Effector memory CD4-positive, alpha-beta T cell (primary cell): ENCODE data around the gene GPC6.

Source experiments
- DNase-seq, 3 donors: peaks; one replicate each; pipeline ENCODE4 v3.0.0-alpha.2; 2020
- H3K27ac ChIP-seq: 2 replicates; pipeline ENCODE4 v1.7.0; 2013; ENCODE audit warnings: mild to moderate bottlenecking, low read length, moderate library complexity; ENCODE audit not compliant: insufficient read depth, poor library complexity, severe bottlenecking
- H3K27me3 ChIP-seq: replicated peaks from 2 replicates; pipeline ENCODE4 v1.7.0; 2013; ENCODE audit warnings: mild to moderate bottlenecking, low read length; ENCODE audit not compliant: insufficient read depth, control insufficient read depth, poor library complexity, severe bottlenecking
- H3K36me3 ChIP-seq: 2 replicates; pipeline ENCODE4 v1.7.0; 2013; ENCODE audit warnings: mild to moderate bottlenecking, low read length, moderate library complexity; ENCODE audit not compliant: control insufficient read depth, insufficient read depth
- H3K4me1 ChIP-seq: 2 replicates; pipeline ENCODE4 v1.7.0; 2013; ENCODE audit warnings: low read length, mild to moderate bottlenecking; ENCODE audit not compliant: control insufficient read depth, insufficient read depth, poor library complexity, severe bottlenecking
- H3K4me3 ChIP-seq: 2 replicates; pipeline ENCODE4 v1.7.0; 2013; ENCODE audit warnings: low read length, low read depth, mild to moderate bottlenecking; ENCODE audit not compliant: insufficient read depth, poor library complexity, severe bottlenecking
- H3K9me3 ChIP-seq: 2 replicates; pipeline ENCODE4 v1.7.0; 2013; ENCODE audit warnings: mild to moderate bottlenecking, low read length, moderate library complexity; ENCODE audit not compliant: control insufficient read depth

GPC6 gene

DNA sequence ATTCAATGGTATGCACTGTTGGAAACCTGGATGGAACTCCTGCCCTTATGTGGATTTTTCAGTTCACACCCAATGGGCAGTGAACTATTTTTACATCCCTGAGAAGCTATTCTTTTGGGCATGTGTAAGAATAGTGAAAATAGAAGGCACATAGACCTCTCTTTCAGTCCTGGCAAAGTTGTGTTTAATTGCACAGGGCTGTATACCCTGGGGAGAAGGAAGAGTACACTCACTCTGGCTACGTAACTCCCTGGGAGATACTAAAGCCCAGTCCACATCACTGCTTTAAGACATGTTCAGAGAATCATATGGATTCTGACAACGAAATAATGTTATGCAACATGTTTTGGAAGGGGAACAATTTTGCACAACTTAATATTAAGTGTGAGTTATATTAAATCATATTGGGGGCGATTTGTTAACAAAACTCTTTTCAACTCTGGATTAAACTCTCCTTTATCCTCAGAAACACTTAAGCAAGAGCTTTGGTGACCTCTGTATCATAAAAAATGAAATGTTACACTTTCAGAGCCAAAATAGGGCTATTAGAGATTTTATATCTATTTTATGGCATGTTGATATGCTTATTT, 1086.8 kb downstream of the GPC6 start:
- Histone ChIP-seq H3K27ac (no peak overlapping the region), H3K36me3 (no peaks in the 10 kb centered on the region), H3K4me1 (no peaks in the 10 kb centered on the region), H3K4me3 (no peak overlapping the region), H3K27me3 (no peaks in the 10 kb centered on the region), H3K9me3 (no peaks in the 10 kb centered on the region)
- DNase-seq, result no peak

DNA sequence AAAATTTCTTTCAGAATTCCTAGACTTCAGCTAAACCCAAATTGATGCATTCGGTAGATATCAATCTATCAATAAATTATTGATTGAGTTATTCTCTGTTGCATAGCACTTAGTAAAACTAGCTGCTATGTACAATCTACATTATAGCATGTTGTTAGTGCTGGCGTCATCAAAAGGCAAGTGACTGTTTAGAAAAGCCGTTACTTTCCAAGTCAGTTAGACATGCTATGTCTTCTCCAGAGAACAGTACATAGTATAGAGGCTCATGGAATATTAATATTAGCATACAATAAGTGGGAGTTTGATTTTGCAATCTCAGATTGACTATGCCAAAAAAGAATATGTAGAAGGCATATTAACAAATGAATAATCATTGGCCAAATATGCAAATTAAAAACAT, 1087.3 kb downstream of the GPC6 start:
- H3K27me3 ChIP-seq, result no peaks in the 10 kb centered on the region
- no peaks in the 10 kb centered on the region for H3K36me3 ChIP-seq
- H3K27ac ChIP-seq, result no peak overlapping the region
- no peaks in the 10 kb centered on the region for H3K4me1 ChIP-seq
- no peak for DNase-seq
- no peaks in the 10 kb centered on the region for H3K9me3 ChIP-seq
- no peak overlapping the region for H3K4me3 ChIP-seq

DNA sequence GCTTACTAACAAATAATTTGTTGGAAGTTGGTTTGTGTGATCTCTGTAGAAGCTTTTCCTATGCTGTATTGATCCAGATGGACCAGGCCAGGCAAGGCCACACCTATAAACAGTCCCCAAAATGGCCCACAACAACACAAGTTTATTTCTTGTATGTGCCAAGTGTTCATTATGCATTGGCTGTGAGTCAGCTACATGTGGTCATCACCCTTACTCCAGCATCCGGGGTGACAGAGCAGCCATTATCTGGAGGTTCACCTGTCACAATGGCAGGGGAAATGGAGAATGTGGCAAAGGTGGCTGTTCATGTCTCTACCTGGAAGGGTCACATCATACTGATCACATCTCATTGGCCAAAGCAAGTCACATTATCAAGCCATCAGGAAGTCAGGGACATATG, 1088.6 kb downstream of the GPC6 start:
- H3K27ac ChIP-seq, result no peak overlapping the region
- no peaks in the 10 kb centered on the region for H3K4me1 ChIP-seq
- H3K4me3 ChIP-seq, result no peak overlapping the region
- no peaks in the 10 kb centered on the region for H3K9me3 ChIP-seq
- no peaks in the 10 kb centered on the region for H3K36me3 ChIP-seq
- H3K27me3 ChIP-seq, result no peaks in the 10 kb centered on the region
- DNase-seq, result no peak

DNA sequence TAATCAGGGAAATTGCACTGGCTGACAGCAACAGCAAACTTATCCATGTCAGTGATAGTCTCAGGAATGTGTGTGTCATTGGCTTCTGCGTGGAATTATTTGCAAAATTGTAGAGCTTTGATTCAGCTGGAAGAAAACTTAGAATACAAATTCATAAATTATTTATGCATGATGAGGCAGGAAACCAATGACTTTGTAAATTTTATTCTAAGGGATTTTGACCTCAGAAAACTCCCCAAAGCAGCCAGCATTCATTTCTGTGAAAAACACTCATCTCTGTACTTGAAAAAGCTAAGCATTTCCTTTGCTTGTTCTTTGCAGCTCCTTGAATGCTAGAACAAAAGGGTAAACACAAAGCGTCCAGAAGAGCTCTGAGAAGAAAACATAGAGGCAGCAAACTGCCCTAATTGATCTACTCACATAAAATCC, 1090.5 kb downstream of the GPC6 start:
- no peaks in the 10 kb centered on the region for H3K9me3 ChIP-seq
- H3K27ac ChIP-seq, result no peak overlapping the region
- H3K36me3 ChIP-seq, result no peaks in the 10 kb centered on the region
- no peak for DNase-seq
- no peak overlapping the region for H3K4me3 ChIP-seq
- H3K4me1 ChIP-seq, result no peaks in the 10 kb centered on the region
- no peaks in the 10 kb centered on the region for H3K27me3 ChIP-seq

DNA sequence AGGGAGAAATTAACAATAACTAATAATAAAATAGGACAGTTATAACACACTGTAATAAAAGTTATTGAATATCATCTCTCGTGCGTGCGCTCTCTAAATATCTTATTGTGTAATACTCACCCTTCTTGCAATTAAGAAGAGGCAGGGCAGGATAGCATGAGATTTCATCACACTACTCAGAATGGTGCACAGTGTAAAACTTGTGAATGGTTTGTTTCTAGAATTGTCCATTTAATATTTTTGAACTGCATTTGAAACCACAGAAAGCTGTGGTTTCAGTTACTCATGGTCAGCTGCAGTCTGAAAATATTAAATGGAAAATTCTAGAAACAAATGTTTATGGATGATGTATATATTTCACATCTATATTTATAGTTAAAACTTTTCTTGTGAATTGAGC, 1091.8 kb downstream of the GPC6 start:
- H3K4me1 ChIP-seq, result peaks cover 9% of the 10 kb centered on the region
- no peak overlapping the region for H3K4me3 ChIP-seq
- no peaks in the 10 kb centered on the region for H3K27me3 ChIP-seq
- no peaks in the 10 kb centered on the region for H3K36me3 ChIP-seq
- no peak overlapping the region for H3K27ac ChIP-seq
- DNase-seq, result no peak
- no peaks in the 10 kb centered on the region for H3K9me3 ChIP-seq

DNA sequence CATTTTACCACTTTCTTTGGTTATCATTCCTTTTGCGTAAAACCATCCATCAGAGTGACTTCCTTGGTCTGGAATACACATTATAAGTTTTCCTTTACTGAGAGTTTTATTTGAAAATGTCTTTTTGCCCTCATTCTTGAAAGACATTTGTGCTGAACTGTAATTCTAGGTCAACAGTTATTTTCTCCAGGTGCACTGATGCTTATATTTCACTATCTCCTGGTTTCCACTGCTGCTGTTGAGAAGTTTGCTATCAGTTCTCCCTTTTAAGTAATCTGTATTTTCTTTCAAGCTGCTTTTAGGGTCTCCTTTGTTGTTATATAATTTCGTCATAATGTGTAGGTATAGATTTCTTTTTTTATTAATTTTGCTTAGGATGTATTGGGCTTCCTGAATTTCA, 1092.9 kb downstream of the GPC6 start:
- no peaks in the 10 kb centered on the region for H3K9me3 ChIP-seq
- no peak overlapping the region for H3K27ac ChIP-seq
- DNase-seq, result no peak
- no peak overlapping the region for H3K4me3 ChIP-seq
- peaks cover 17% of the 10 kb centered on the region for H3K4me1 ChIP-seq
- no peaks in the 10 kb centered on the region for H3K27me3 ChIP-seq
- no peaks in the 10 kb centered on the region for H3K36me3 ChIP-seq

DNA sequence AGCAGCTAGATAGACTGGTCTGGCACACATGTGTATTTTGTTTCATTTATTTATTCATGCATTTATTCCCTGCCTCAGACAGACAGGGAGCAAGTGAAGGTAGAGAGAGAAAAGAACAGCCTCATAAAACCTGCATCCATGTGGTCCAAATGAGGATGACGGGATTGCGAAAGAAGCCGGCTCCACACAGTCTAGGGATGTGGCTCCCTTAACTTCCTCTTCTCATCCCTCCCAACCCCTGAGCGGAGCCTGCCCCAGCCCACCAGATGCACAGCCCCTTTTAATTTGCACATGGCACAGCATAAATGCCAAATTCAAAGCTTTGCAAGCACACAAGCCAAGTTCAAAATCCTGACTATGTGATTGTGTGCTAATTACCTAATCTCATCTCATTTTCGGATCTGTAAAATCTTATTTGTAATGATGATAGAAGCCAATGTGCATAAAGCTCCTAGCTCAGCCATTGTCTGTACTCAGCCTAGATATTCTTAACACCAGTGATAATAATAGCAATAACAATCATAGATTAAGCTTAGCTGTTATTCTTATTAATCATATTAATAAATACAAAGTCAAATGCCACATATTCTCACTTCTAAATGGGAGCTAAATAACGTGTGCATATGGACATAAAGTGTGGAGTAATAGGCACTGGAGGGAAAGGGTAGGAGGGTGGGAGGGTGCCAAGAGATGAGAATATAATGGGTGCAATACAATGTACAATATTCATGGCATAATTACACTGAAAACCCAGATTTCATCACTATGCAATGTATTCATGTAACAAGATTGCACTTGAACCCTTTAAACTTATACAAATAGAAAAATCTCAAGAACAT, 1096.5 kb downstream of the GPC6 start:
- H3K4me1 ChIP-seq, result peaks cover 40% of the 10 kb centered on the region
- no peak for DNase-seq

DNA sequence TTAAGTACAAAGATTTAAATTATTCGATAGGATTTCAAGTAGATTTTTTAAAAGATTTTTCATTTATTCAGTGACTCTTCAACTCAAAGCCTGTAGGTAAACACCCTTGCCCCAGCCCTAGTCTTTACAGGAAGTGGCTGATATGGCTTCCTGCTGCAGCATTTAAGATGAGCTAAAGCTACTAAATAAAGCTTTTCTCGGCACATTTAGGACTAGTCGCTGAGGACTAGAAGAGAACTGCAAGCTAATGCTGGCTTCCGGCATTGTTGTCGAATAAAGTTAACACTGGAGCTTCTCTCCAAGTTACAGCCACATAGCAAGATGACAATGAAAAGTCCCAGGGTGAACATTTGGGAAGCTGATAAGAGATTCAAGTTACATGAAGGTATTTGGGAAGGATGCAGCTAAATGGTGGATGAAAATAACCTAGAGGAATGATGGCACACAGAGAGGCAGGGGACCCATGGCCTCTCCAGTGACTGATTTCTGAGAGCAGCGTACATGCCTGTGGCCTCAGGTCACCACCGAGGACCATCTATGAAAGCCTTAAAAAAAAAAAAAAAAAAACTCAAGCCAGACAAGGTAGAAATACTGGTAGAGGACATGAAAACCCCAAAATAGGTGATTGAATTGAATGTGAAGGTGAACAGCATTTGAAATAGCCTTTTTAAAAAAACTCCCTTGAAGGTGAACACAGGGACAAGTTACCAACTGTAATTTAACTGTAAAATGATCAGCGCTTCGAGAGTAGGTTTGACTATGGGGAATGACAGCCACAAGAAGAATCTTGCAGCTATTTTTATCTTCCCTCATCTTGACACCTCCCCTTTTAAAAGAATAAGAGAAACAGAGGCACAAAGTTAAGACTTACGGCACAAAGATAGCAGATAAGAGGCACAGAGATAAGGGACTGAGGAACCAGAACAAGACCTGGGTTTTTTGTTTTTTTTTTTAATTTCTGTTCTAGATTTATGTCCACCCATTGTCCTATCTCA, 1097.5 kb downstream of the GPC6 start:
- Histone ChIP-seq H3K4me3 (no peak overlapping the region), H3K36me3 (no peaks in the 10 kb centered on the region), H3K27ac (peak overlapping the region; percentile 11), H3K27me3 (no peaks in the 10 kb centered on the region), H3K9me3 (no peaks in the 10 kb centered on the region), H3K4me1 (peaks cover 50% of the 10 kb centered on the region)
- DNase-seq, result peak in 2 of 3 donors; percentile 19 to 22

More for the DNA sequence above, 1096.5 kb downstream of the GPC6 start:
- Histone ChIP-seq H3K4me3 (no peak overlapping the region), H3K27me3 (no peaks in the 10 kb centered on the region), H3K27ac (no peak overlapping the region), H3K9me3 (no peaks in the 10 kb centered on the region), H3K36me3 (no peaks in the 10 kb centered on the region)

DNA sequence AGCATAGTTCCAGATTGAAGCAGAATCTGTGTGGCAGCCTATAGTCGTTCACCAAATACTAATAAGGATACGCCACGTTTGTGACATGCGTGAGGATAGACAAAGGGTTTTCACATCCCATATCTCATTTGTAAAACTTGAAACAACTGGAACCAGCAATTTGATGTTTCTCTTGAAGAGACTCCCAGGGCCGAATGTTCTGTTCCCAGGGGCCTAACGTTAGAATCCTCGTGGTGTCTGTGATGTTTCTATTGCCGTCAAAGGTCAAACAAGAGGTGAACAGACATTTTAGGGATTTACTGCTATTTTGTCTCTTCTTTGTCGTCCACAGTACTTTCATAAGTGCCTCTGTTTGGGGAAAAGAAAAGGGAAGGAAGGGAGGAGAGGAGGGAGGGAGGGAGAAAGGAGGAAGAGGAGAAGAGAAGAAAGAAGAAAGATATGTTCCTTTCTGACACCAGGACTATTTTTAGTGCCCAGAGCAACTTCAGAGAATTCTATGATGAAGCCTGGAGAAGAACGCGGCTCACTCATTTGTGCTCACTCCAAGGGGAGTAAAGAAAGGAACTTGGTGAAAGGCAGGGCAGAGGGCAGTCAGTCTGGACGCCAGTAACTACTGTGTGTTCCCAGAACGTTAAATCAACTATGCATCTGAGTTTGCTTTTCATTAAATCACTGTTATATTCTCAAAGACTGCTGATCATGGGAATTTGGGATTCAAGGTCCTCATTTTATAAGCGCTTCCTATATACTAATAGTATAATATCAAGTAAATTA, 1098.3 kb downstream of the GPC6 start:
- no peaks in the 10 kb centered on the region for H3K9me3 ChIP-seq
- no peak overlapping the region for H3K27ac ChIP-seq
- DNase-seq, result no peak
- no peaks in the 10 kb centered on the region for H3K36me3 ChIP-seq
- H3K27me3 ChIP-seq, result no peaks in the 10 kb centered on the region
- peaks cover 55% of the 10 kb centered on the region for H3K4me1 ChIP-seq
- no peak overlapping the region for H3K4me3 ChIP-seq
